Urothelium cell line (cell line): ENCODE results near the gene MRPS10.
"Not testable (repeated sequence)": the region's sequence is repeated elsewhere in the genome, so short reads cannot be mapped to it uniquely, and the experiment has no call there.

Source experiments
- DNase-seq: peaks from one replicate; pipeline ENCODE4 v3.0.0; 2011; ENCODE audit warnings: low spot score, mixed read lengths
- FAIRE-seq: peaks from 2 replicates; lab custom pipeline; 2011; peaks lifted over from hg19 to GRCh38; lab: Jason Lieb, UNC

Gene MRPS10

GRCh38 chr6:42182101-42182500, 35.6 kb downstream of the MRPS10 start:
- no peak for FAIRE-seq
- DNase-seq: no peak

- FAIRE-seq (no peak), DNase-seq (no peak)
Observed at GRCh38 chr6:42179945-42180313, 37.7 kb downstream of the MRPS10 start.

GRCh38 chr6:42179261-42179944, 38.3 kb downstream of the MRPS10 start:
- no peak for DNase-seq
- no peak for FAIRE-seq

- DNase-seq: no peak
- FAIRE-seq: no peak
Observed at GRCh38 chr6:42177514-42178364, 39.9 kb downstream of the MRPS10 start.

- FAIRE-seq: no peak
- no peak for DNase-seq
Observed at GRCh38 chr6:42176981-42177380, 40.7 kb downstream of the MRPS10 start.

- FAIRE-seq: no peak
- no peak for DNase-seq
Observed at GRCh38 chr6:42175860-42176259, 41.8 kb downstream of the MRPS10 start.

- DNase-seq (no peak), FAIRE-seq (no peak)
Observed at GRCh38 chr6:42173101-42173500, 44.6 kb downstream of the MRPS10 start, which contains the start of gene GUCA1A. Gene GUCA1A, plus strand, starts transcription at chr6:42173364. Its CDS starts 250 bp downstream, at chr6:42173614.

- DNase-seq: no peak
- no peak for FAIRE-seq
Observed at GRCh38 chr6:42171813-42172581, 45.7 kb downstream of the MRPS10 start.

- DNase-seq, FAIRE-seq: not testable (repeated sequence)
Observed at GRCh38 chr6:42169780-42170179, 47.9 kb downstream of the MRPS10 start.

GRCh38 chr6:42168650-42169049, 49.0 kb downstream of the MRPS10 start:
- no peak for DNase-seq
- FAIRE-seq: no peak

GRCh38 chr6:42166444-42167141, 51.1 kb downstream of the MRPS10 start:
- no peak for FAIRE-seq
- DNase-seq: peak; percentile 82

GRCh38 chr6:42165016-42165415, 52.6 kb downstream of the MRPS10 start:
- FAIRE-seq (no peak), DNase-seq (peak; percentile 18)

- FAIRE-seq: no peak
- DNase-seq: no peak
Observed at GRCh38 chr6:42163981-42164380, 53.7 kb downstream of the MRPS10 start.

- FAIRE-seq: no peak
- DNase-seq: no peak
Observed at GRCh38 chr6:42162812-42163211, 54.8 kb downstream of the MRPS10 start.

GRCh38 chr6:42162384-42162783, 55.3 kb downstream of the MRPS10 start:
- FAIRE-seq: no peak

GRCh38 chr6:42159431-42160024, 58.1 kb downstream of the MRPS10 start:
- no peak for FAIRE-seq
- no peak for DNase-seq

More at GRCh38 chr6:42162384-42162783, 55.3 kb downstream of the MRPS10 start:
- DNase-seq: no peak

- FAIRE-seq (no peak), DNase-seq (no peak)
Observed at GRCh38 chr6:42158631-42159030, 59.0 kb downstream of the MRPS10 start.

- DNase-seq: no peak
- FAIRE-seq: no peak
Observed at GRCh38 chr6:42158011-42158410, 59.6 kb downstream of the MRPS10 start.
